Spinal cord (tissue), 10 donors: Measurements from ENCODE around the gene SLC25A17. TPM values are rescaled to one million over a fixed set of nuclear protein-coding genes. Genes with fewer than 3 reads are reported as not detected.
A peak's percentile ranks its signal among the peaks of the same experiment; 100 is the strongest.
"Not testable (repeated sequence)": the region's sequence is repeated elsewhere in the genome, so short reads cannot be mapped to it uniquely, and the experiment has no call there.

ENCODE experiments used
- DNase-seq, 6 donors: peaks; one replicate each; pipeline versions ENCODE4 v3.0.0 to v3.0.0-alpha.2; 2013 to 2015; ENCODE audit warnings: low spot score in 6 of 6, low read depth in 4 of 6
- H3K27ac ChIP-seq: one replicate; pipeline ENCODE4 v1.5.1; 2013; ENCODE audit warnings: low read depth, low read length, control low read depth
- H3K27me3 ChIP-seq: one replicate; pipeline ENCODE4 v1.6.1; 2013; ENCODE audit warnings: low read length; ENCODE audit not compliant: control insufficient read depth, insufficient read depth
- H3K36me3 ChIP-seq: one replicate; pipeline ENCODE4 v1.6.1; 2013; ENCODE audit warnings: low read length; ENCODE audit not compliant: control insufficient read depth, insufficient read depth
- H3K4me1 ChIP-seq: one replicate; pipeline ENCODE4 v1.6.1; 2013; ENCODE audit warnings: low read length; ENCODE audit not compliant: control insufficient read depth, insufficient read depth
- H3K4me3 ChIP-seq: one replicate; pipeline ENCODE4 v1.5.1; 2013; ENCODE audit warnings: low read depth, low read length, control low read depth
- H3K9me3 ChIP-seq: one replicate; pipeline ENCODE4 v1.6.1; 2013; ENCODE audit warnings: low read length; ENCODE audit not compliant: control insufficient read depth, insufficient read depth
- WGBS: methylation state at CpG from one replicate; pipeline ENCODE4 v1.1.5; 2013; ENCODE audit warnings: missing lambda C conversion rate; ENCODE audit not compliant: insufficient coverage; 5-methylcytosine and 5-hydroxymethylcytosine counted together
- polyA plus RNA-seq, 2 donors: library from polyadenylated mRNA; unstranded; fragments of 120-200 nt; gene quantifications; one replicate each; pipeline ENCODE4 v1.2.1, GENCODE V29; 2013; ENCODE audit not compliant: insufficient read length in 2 of 2
- total RNA-seq, 2 donors: library from RNA; depleted of rRNA in 1 of 2; stranded (reverse); fragments of 120-200 nt in 1 of 2; fragments of >200 nt in 1 of 2; gene quantifications; one replicate each; pipeline versions ENCODE4 v1.2.3 to v1.2.4, GENCODE V29; 2013 to 2014
- donor health status: healthy.

SLC25A17 gene
- total and polyA plus RNA-seq, 4 donors = 27.4 to 43.2 (median 34.6) TPM

DNA sequence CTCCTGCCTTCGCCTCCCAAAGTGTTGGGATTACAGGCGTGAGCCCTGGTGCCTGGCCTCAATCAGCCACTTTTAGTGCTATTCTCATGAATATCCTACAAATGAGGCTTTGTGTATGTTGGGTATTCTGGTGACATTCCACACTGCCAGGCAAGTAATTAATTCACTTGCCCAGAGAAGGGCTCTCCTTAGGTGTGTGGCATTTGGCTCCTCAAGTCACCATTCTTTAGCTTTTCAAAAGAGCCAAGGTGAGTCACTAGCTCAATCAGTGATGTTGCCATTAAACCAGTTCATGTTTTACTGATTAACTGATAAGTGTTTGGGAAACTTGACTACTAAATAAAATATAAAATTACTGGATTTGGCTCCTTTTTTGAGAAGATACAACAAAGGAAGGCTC, 52.2 kb downstream of the SLC25A17 start:
- no peak for DNase-seq
- Histone ChIP-seq H3K36me3 (peaks cover 14% of the 10 kb centered on the region), H3K9me3 (no peaks in the 10 kb centered on the region), H3K4me1 (no peaks in the 10 kb centered on the region), H3K27ac (no peak overlapping the region), H3K4me3 (no peak overlapping the region), H3K27me3 (no peaks in the 10 kb centered on the region)
- 86% methylated on average over 1 of the region's 2 CpGs for WGBS

- 67% methylated on average over 2 of the region's 6 CpGs for WGBS
- H3K27me3 ChIP-seq = no peaks in the 10 kb centered on the region
- peaks cover 6% of the 10 kb centered on the region for H3K36me3 ChIP-seq
- no peaks in the 10 kb centered on the region for H3K4me1 ChIP-seq
- no peak for DNase-seq
- H3K4me3 ChIP-seq = no peak overlapping the region
- no peaks in the 10 kb centered on the region for H3K9me3 ChIP-seq
- no peak overlapping the region for H3K27ac ChIP-seq
These were observed 54.2 kb downstream of the SLC25A17 start for GRCh38 chr22:40764763-40765441.

- Histone ChIP-seq H3K27me3 (no peaks in the 10 kb centered on the region), H3K36me3 (no peaks in the 10 kb centered on the region), H3K4me3 (no peak overlapping the region), H3K27ac (no peak overlapping the region), H3K9me3 (no peaks in the 10 kb centered on the region), H3K4me1 (no peaks in the 10 kb centered on the region)
- 89% methylated on average over 4 of the region's 6 CpGs for WGBS
- DNase-seq = no peak
These were observed 59.8 kb downstream of the SLC25A17 start for GRCh38 chr22:40759294-40759840.

DNA sequence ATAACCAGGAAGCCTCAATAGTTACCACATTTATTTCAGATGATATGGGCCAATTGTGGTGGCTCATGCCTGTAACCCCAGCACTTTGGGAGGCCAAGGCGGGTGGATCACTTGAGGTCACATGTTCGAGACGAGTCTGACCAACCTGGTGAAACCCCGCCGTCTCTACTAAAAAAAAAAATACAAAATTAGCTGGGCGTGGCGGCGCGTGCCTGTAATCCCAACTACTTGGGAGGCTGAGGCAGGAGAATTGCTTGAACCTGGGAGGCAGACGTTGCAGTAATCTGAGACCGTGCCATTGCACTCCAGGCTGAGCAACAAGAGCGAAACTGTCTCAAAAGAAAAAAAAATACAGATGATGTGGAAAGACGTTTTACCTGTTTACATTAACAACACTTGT, 60.3 kb downstream of the SLC25A17 start:
- H3K27ac ChIP-seq, H3K27me3 ChIP-seq, H3K4me1 ChIP-seq, H3K9me3 ChIP-seq, H3K4me3 ChIP-seq, H3K36me3 ChIP-seq, DNase-seq: not testable (repeated sequence)
- WGBS = 94% methylated on average over 11 of the region's 13 CpGs

DNA sequence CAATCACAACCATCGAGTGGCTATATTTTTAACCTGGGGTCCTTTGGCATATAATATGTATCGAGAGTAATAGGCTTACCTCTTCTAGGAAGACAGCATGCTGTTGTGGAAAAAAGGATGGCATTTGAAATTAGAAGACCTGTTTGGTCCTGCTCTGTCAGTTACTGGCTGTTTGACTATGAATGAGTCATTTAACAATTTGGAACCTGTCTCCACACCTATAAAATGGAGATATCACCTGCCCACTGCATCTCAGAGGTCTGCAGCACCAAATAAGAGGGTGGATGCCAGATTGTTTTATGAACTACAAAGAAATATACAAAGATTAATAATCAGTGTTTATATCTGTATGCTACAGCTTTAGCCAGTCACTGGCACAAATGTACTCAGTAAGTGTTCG, 60.8 kb downstream of the SLC25A17 start:
- no peaks in the 10 kb centered on the region for H3K9me3 ChIP-seq
- no peak overlapping the region for H3K4me3 ChIP-seq
- H3K36me3 ChIP-seq = no peaks in the 10 kb centered on the region
- 90% methylated on average over 2 of the region's 3 CpGs for WGBS
- H3K4me1 ChIP-seq = no peaks in the 10 kb centered on the region
- H3K27me3 ChIP-seq = no peaks in the 10 kb centered on the region
- DNase-seq = no peak
- H3K27ac ChIP-seq = no peak overlapping the region

DNA sequence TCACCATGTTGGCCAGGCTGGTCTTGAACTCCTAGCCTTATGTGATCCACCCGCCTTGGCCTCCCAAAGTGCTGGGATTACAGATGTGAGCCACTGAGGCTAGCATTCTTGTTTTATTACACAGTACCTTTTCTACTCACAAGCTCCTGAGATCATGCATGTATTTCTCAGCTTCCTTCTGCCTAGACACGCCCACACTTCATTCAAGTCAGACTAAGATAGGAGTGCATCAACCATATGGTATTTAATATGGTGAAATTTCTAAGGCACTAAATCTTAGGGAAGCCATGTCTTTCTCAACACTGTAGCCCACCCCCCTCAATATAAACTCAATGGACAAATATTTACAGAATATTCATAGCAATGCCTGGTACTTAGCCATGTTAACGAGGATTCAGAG, 62.1 kb downstream of the SLC25A17 start:
- no peak for DNase-seq
- no peaks in the 10 kb centered on the region for H3K36me3 ChIP-seq
- H3K4me1 ChIP-seq = no peaks in the 10 kb centered on the region
- WGBS = 100% methylated on average over 1 of the region's 3 CpGs
- no peak overlapping the region for H3K27ac ChIP-seq
- H3K27me3 ChIP-seq = no peaks in the 10 kb centered on the region
- H3K4me3 ChIP-seq = no peak overlapping the region
- H3K9me3 ChIP-seq = no peaks in the 10 kb centered on the region

DNA sequence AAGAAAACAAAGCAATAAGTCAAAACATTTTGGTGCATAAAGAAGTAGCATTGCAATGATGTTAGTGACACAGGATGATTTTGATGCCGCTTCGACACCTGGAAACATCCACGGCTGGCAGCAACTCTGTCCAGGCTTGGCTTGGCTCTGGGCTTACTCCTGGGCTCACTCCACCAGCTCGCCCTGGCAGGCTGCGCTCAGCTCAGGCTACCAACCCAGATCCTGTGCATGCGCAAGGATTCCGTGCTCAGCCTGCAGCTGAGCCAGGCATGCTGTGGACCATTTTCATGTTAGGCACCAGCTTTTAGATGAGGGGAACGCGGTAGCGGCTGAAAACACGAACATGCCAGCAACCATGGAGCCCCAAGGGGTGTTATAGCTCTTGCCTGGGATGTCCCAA, 66.0 kb downstream of the SLC25A17 start:
- no peaks in the 10 kb centered on the region for H3K36me3 ChIP-seq
- WGBS = 97% methylated on average over 11 of the region's 11 CpGs
- H3K27me3 ChIP-seq = no peaks in the 10 kb centered on the region
- peak in 2 of 6 donors; percentile 12 to 32 for DNase-seq
- H3K4me1 ChIP-seq = no peaks in the 10 kb centered on the region
- H3K4me3 ChIP-seq = no peak overlapping the region
- no peak overlapping the region for H3K27ac ChIP-seq
- peaks cover 3% of the 10 kb centered on the region for H3K9me3 ChIP-seq

- H3K9me3 ChIP-seq = peaks cover 3% of the 10 kb centered on the region
- H3K4me3 ChIP-seq = no peak overlapping the region
- H3K27me3 ChIP-seq = no peaks in the 10 kb centered on the region
- no CpG with 5 or more reads among the region's 3 CpGs for WGBS
- H3K27ac ChIP-seq = no peak overlapping the region
- H3K36me3 ChIP-seq = no peaks in the 10 kb centered on the region
- DNase-seq = no peak
- H3K4me1 ChIP-seq = no peaks in the 10 kb centered on the region
These were observed 67.9 kb downstream of the SLC25A17 start for GRCh38 chr22:40751250-40751649.

DNA sequence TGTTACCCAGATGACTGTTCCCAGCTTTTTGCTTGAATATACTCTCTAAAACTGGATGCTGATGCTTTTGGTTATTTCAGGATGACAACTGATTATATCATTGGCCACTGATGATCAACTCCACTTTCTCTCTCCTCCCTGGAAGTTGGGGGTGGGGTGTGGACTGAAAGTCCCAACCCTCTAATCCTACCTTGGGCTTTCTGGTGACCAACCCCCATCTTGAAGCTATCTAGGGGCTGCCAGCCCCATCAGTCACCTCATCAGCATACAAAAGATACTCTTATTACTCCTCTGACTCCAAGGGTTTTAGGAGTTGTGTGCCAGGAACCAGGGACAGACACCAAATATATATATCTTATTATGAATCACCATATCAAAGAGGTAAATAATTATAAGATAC, 69.3 kb downstream of the SLC25A17 start:
- Histone ChIP-seq H3K27ac (no peak overlapping the region), H3K27me3 (no peaks in the 10 kb centered on the region), H3K36me3 (no peaks in the 10 kb centered on the region), H3K4me3 (no peak overlapping the region), H3K4me1 (no peaks in the 10 kb centered on the region), H3K9me3 (peaks cover 3% of the 10 kb centered on the region)
- DNase-seq = no peak
